ENCODE results near the gene CYS1. TPM values are rescaled to one million over a fixed set of nuclear protein-coding genes. Genes with fewer than 3 reads are reported as not detected.

The CYS1 gene
- total and polyA plus RNA-seq, 2 of the 13 experiments (the other 11 are each of a cell fraction or from before 2014, with no cell fraction given), result 0.04 TPM; not detected in 1

- Histone ChIP-seq H3K4me2 (ENCODE audit: low read depth, low read length) (no peak overlapping the region), H2AFZ (ENCODE audit: low read length) (no peak overlapping the region), H3K9ac (ENCODE audit: insufficient read depth, low read depth, low read length) (no peak overlapping the region), H3K27me3 (ENCODE audit: control insufficient read depth in 1 of 2, insufficient read depth in 2 of 2, low read length in 2 of 2) (peaks cover 7 to 36% of the 10 kb centered on the region in 2 experiments; a peak in 4 of 5 replicates), H3K79me2 (ENCODE audit: insufficient read depth, low read length) (no peaks in the 10 kb centered on the region), H3K36me3 (replicated peaks in 1 of 2; ENCODE audit: control insufficient read depth in 1 of 2, insufficient read depth in 2 of 2, low read length in 2 of 2) (no peaks in the 10 kb centered on the region), H4K20me1 (ENCODE audit: insufficient read depth, low read length) (no peaks in the 10 kb centered on the region), H3K9me3 (ENCODE audit: low read length) (no peaks in the 10 kb centered on the region), H3K4me3 (replicated peaks in 1 of 3; ENCODE audit: insufficient read depth in 1 of 3, low read depth in 2 of 3, low read length in 3 of 3) (no peak overlapping the region), H3K27ac (ENCODE audit: extremely low read length, insufficient read depth, low read length) (no peak overlapping the region), H3K4me1 (ENCODE audit: insufficient read depth, low read length) (peaks cover 32% of the 10 kb centered on the region)
- CTCF ChIA-PET (ENCODE audit: low intra/inter-chr PET ratio, low total read pairs), result no interaction called here
- ATAC-seq, result no peak
- intact Hi-C loops (cut with micrococcal nuclease; ENCODE audit: unreplicated experiment), result no loop called here
- WGBS (ENCODE audit: low lambda C conversion rate), result 54% methylated on average over 5 of the region's 5 CpGs
- BruUV-seq (replicated peaks), result no TSS peak
- POLR2A ChIA-PET, result no interaction called here
- TF ChIP-seq ARID4A (CRISPR knock-in tag; IDR thresholded peaks at IDR 0.05; ENCODE audit: borderline replicate concordance) (no peak), ZNF607 (CRISPR knock-in tag; IDR thresholded peaks at IDR 0.05; ENCODE audit: borderline replicate concordance) (0 out of 2 replicates have a peak, but pooled peaks have one; percentile 23)
- no peak for FAIRE-seq
- no peak for DNase-seq (ENCODE audit: low spot score)
- in situ Hi-C loops (cut with HindIII; ENCODE audit: extremely low pct_ligation_motif_present, low pct_unique_long_range_greater_than_20kb), result no loop called here
Observed at GRCh38 chr2:10017313-10017941, 62.8 kb downstream of the CYS1 start.

GRCh38 chr2:10016802-10017258 is 63.4 kb downstream of the CYS1 start:
- peak; percentile 8 for ATAC-seq
- POLR2A ChIA-PET, result interaction anchor here (1.0 kb wide), 1 partner anchor 11 kb away, joined by 3 read pairs; no protein-coding TSS in a partner anchor
- Histone ChIP-seq H3K9me3 (ENCODE audit: low read length) (no peaks in the 10 kb centered on the region), H3K36me3 (replicated peaks in 1 of 2; ENCODE audit: control insufficient read depth in 1 of 2, insufficient read depth in 2 of 2, low read length in 2 of 2) (no peaks in the 10 kb centered on the region), H3K79me2 (ENCODE audit: insufficient read depth, low read length) (no peaks in the 10 kb centered on the region), H4K20me1 (ENCODE audit: insufficient read depth, low read length) (no peaks in the 10 kb centered on the region), H2AFZ (ENCODE audit: low read length) (no peak overlapping the region), H3K4me3 (replicated peaks in 1 of 3; ENCODE audit: insufficient read depth in 1 of 3, low read depth in 2 of 3, low read length in 3 of 3) (no peak overlapping the region), H3K27ac (ENCODE audit: extremely low read length, insufficient read depth, low read length) (no peak overlapping the region), H3K27me3 (ENCODE audit: control insufficient read depth in 1 of 2, insufficient read depth in 2 of 2, low read length in 2 of 2) (peaks cover 4 to 30% of the 10 kb centered on the region in 2 experiments; a peak in 4 of 5 replicates), H3K9ac (ENCODE audit: insufficient read depth, low read depth, low read length) (no peak overlapping the region), H3K4me2 (ENCODE audit: low read depth, low read length) (no peak overlapping the region), H3K4me1 (ENCODE audit: insufficient read depth, low read length) (peaks cover 30% of the 10 kb centered on the region)
- intact Hi-C loops (cut with micrococcal nuclease; ENCODE audit: unreplicated experiment) (no loop called here), in situ Hi-C loops (cut with HindIII; ENCODE audit: extremely low pct_ligation_motif_present, low pct_unique_long_range_greater_than_20kb) (no loop called here)
- WGBS (ENCODE audit: low lambda C conversion rate), result 26% methylated on average over 8 of the region's 8 CpGs
- CTCF ChIA-PET (ENCODE audit: low intra/inter-chr PET ratio, low total read pairs), result no interaction called here
- DNase-seq (ENCODE audit: low spot score), result no peak
- BruUV-seq (replicated peaks), result no TSS peak
- FAIRE-seq, result no peak
- TF ChIP-seq ZEB1 (IDR thresholded peaks at IDR 0.05; ENCODE audit: insufficient replicate concordance, low read depth) (no peak), HNRNPLL (IDR thresholded peaks at IDR 0.05; ENCODE audit: low read depth, low read length, poor library complexity, severe bottlenecking) (no peak), IKZF1 (IDR thresholded peaks at IDR 0.05) (no peak), ARHGAP35 (CRISPR knock-in tag; IDR thresholded peaks at IDR 0.05; ENCODE audit: borderline replicate concordance) (no peak), PATZ1 (CRISPR knock-in tag; IDR thresholded peaks at IDR 0.05) (no peak), YEATS4 (CRISPR knock-in tag; IDR thresholded peaks at IDR 0.05; ENCODE audit: borderline replicate concordance) (no peak), ZBTB37 (CRISPR knock-in tag; IDR thresholded peaks at IDR 0.05) (no peak)

All from HepG2 (cell line).